SK-N-SH (cell line): ENCODE results near the gene TMED8.

Experiments used
- CHD2 ChIP-seq: fragments of 150-350 bp; IDR thresholded peaks from 2 replicates; pipeline ENCODE4 v1.6.1; 2018; ENCODE audit warnings: low read length; ENCODE audit not compliant: partially characterized antibody
- CTCF ChIP-seq: fragments of 200-600 bp; sonication (generic); IDR thresholded peaks from 2 replicates; pipeline ENCODE4 v1.6.1; 2017; ENCODE audit warnings: antibody characterized with exemption, mild to moderate bottlenecking, moderate library complexity
- MAX ChIP-seq: IDR thresholded peaks from 2 replicates; pipeline ENCODE4 v1.4.0; 2012; ENCODE audit warnings: low read depth
- POLR2AphosphoS5 ChIP-seq: IDR thresholded peaks from 2 replicates; pipeline ENCODE4 v1.6.1; 2012; ENCODE audit warnings: low read depth, low read length
- RAD21 ChIP-seq: IDR thresholded peaks from 2 replicates; pipeline ENCODE4 v1.6.1; 2012; ENCODE audit warnings: mild to moderate bottlenecking, low read length
- REST ChIP-seq: IDR thresholded peaks from 2 replicates; pipeline ENCODE4 v1.6.1; 2012; ENCODE audit warnings: mild to moderate bottlenecking, low read depth, low read length, moderate library complexity
- SMC3 ChIP-seq: IDR thresholded peaks from 2 replicates; pipeline ENCODE4 v1.6.1; 2012; ENCODE audit warnings: low read depth, low read length, improper control_type of control experiment
- TAF1 ChIP-seq: IDR thresholded peaks from 2 replicates; pipeline ENCODE4 v1.6.1; 2012; ENCODE audit warnings: low read depth, mild to moderate bottlenecking, low read length, moderate library complexity, borderline replicate concordance
- USF2 ChIP-seq: fragments of 150-350 bp; IDR thresholded peaks from 2 replicates; pipeline ENCODE4 v1.6.1; 2017; ENCODE audit warnings: antibody characterized with exemption, low read length, low read depth, borderline replicate concordance
- YY1 ChIP-seq: IDR thresholded peaks from 2 replicates; pipeline ENCODE4 v1.4.0; 2012; ENCODE audit warnings: low read depth, mild to moderate bottlenecking

- TF ChIP-seq CTCF: no peak
- no peak for TF ChIP-seq POLR2AphosphoS5
- TF ChIP-seq MAX: no peak
- TF ChIP-seq YY1: no peak
- TF ChIP-seq RAD21: no peak
- no peak for TF ChIP-seq USF2
- no peak for TF ChIP-seq CHD2
- TF ChIP-seq REST: no peak
- no peak for TF ChIP-seq TAF1
- TF ChIP-seq SMC3: no peak
Measured at GRCh38 chr14:77324289-77324688, 52.6 kb downstream of the TMED8 start.
